Measurements from ENCODE around the gene RPF1. TPM values are rescaled to one million over a fixed set of nuclear protein-coding genes. Genes with fewer than 3 reads are reported as not detected.

Gene RPF1
- total RNA-seq, 1 donor from 2014 or later: 42.6 TPM

Other genes starting within 250 kb of the RPF1 start
- 0.80 and 1.2 TPM in 2 replicates for gene SAMD13, start 177.6 kb upstream of the RPF1 start, total RNA-seq
- not detected in 2 replicates for gene DNASE2B, start 80.8 kb upstream of the RPF1 start, total RNA-seq
- 1.3 TPM in 1 of 2 replicates, not detected in the other for gene SPATA1, start 27.1 kb downstream of the RPF1 start, total RNA-seq
- 13.4 and 27.0 TPM in 2 replicates for gene GNG5, start 27.3 kb downstream of the RPF1 start, total RNA-seq
- 7.3 and 22.1 TPM in 2 replicates for gene CTBS, start 95.2 kb downstream of the RPF1 start, total RNA-seq
- 16.1 and 36.8 TPM in 2 replicates for gene SSX2IP, start 211.2 kb downstream of the RPF1 start, total RNA-seq

Measured in renal cortical epithelial cell (primary cell).